Astrocyte of the hippocampus (primary cell): ENCODE data around the gene JARID2.

Source experiments
- DNase-seq: peaks from one replicate; pipeline ENCODE4 v3.0.0; 2011; ENCODE audit warnings: low read depth, low spot score

Gene JARID2

DNA sequence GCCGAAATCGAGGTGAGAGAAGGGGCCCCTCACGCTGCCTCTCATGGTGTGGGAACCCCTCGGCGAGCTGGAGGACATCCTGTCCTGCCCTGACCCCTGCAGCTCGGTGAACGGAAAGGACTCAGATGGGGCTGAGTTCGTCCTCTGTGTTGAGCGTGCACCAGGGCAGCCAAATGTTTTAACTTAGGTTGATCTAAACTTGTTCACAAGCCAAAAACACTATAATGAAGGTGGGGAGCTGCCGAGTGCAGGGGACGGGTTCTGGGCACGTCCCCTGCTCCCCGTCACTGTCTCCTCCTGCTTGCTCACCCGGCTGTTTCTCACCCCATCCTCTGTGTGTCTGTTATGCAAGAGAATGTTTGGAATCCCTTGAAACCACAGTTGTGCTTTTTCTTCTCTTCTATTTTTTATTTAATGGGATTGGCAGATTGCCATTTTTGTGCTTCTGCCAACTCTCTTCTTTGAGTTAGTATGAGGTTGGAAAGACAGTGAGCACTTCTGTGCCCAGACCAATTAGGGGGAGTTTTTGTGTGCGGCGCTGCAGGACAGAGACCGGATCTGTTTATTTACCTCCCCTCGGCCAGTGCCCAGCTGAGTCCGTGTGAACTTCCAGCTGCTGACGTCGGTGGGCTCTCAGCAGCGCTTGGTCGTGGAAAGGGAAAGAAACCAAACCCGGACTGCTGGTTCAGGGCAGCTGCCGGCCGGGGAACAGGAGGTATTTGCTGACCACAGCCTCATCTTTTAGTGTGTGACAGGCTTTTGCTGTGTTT lies 258.9 kb downstream of the JARID2 start:
- peak; percentile 96 for DNase-seq

DNA sequence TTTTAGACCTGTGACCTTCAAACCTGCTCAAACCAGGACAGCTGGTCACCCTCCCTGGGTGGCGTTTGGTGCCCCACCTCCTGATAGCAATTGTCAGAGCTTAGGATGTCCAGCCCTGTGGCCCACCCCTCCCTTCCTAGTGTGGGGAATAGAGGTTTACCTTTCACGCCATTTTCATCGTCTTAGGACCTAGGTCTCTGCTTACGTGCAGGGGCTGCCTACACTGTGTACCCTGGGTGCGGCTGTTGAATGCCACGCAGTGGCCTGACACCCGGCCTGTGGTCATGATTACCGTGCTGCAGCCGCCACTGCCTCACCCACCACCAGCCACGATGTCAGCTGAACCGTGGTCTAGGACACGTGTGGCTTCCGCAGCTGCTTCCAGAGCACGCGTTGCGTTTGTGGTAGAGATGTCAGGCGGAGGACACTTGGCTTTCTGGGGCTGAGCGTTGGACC lies 259.6 kb downstream of the JARID2 start:
- no peak for DNase-seq

GRCh38 chr6:15506066-15506465 lies 260.2 kb downstream of the JARID2 start:
- no peak for DNase-seq

DNA sequence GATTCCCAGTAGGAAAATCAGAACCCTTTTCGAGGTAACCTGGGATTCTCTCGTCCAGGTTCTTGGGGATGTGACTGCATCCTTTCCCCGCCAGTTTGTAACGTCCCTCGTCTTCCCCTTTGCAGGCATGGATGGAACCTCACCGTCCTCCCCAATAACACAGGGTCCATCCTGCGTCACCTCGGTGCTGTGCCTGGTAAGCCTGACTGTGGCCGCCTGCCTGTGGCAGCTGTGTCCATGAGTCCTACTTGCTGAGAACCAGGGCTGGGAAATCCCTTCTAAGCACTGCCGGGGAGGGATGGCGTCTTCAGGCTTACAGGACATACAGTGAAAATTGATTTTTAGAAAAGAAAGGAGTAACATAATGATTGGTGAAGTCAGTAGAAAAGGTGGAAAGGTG lies 261.4 kb downstream of the JARID2 start:
- no peak for DNase-seq

DNA sequence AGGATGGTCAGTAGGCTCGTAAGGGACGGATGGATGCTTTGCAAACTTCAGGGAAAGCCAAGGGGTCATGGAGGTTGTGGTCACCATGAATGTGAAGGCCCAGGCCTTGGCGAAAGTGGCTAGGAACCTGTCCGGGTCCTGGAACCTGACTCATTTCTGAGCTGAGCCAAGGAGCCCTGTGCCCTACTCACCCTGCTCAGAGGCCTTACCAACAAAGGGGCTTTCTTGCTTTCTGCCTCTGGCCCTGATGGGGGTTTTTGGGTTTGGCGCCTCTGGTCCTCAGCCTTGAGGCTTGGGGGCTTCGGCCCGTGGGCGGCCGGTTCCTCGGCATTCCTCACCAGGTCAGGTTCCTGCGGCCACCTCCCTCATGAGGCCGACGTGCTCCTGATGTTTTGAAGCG lies 261.9 kb downstream of the JARID2 start:
- no peak for DNase-seq

DNA sequence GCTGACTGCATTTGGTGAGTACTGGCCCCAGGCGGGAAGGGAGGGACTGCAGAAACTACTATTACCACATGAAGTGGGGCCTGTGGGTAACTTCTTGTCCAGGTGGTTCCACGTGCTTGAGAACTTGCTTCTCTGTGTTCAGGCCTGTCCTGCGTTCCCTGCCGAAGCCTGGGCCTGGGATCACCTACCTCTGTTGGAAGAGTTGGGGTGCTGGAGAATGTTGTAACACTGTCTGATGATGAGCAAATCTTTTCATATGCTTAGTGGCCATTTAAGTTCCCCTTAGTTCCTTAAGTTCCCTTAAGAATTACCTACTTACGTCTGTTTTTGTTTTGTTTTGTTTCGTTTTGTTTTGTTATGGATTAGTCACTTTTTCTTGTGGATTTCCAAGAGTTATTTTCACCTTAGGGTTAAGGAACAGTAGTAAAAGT lies 262.6 kb downstream of the JARID2 start:
- no peak for DNase-seq

DNA sequence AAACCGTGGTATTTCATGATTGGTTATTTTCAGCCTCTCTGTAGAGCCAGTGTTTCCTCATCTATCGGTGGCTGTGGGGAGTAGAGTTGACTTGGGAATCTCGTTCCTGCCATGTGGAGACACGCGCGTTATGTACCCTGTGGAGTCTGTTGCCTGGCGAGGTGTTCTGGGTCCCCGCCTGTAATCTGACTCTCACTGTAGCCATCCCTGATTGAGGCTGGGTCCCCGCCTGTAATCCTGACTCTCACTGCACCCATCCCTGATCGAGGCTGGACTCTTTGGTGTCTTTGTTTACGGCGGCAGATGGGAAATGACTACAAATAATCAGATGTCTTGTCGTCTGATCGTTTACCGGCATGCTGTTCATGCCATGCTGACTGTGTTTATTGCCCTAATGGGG lies 263.1 kb downstream of the JARID2 start:
- no peak for DNase-seq

DNA sequence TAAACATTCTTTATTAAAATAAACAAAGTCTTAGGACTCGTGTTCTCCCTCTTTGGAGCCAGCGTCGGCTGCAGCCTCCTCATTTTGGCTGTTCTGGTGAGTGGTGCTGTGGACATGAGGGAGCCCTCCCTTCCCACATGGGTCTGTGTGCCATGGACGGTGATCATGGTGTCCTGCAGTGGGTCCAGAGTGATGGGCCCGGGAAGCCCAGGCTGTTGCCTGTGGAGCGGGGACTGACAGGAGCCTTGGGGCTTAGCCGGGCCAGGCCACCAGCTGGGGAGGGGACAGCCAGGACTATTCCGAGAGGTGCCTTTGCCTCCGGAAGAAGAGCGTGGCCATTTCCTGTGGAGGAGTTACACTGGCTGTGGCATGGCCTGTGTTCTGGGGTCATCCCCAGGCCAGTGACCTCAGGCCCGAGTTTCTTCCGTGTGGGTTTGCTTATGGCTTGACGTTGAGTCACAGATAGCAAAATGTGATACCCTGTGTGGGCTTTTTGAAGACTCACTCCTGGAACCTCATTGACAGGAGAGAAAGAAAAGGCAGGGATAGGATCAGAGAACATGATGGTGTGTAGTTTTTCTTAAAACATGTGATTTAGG lies 263.6 kb downstream of the JARID2 start:
- no peak for DNase-seq

DNA sequence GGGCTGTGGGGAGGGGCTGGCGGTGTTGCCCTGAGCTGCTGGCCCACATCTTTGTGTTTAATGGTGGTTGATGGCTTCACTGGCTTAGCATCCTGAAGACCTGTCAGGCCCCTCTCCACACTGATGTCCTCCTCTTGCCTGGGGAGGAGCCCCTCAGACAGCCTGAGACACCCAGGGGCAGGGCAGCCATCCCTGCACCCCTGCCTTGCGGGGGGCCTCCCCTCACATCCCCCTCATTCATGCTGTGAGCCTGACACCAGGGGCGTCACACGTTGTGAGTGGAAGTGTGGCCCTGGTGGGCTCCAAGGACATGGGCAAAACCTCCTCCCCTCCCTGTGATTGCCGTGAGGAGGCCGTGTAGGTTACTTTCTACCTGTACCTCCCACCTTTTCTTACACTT lies 264.3 kb downstream of the JARID2 start:
- no peak for DNase-seq

DNA sequence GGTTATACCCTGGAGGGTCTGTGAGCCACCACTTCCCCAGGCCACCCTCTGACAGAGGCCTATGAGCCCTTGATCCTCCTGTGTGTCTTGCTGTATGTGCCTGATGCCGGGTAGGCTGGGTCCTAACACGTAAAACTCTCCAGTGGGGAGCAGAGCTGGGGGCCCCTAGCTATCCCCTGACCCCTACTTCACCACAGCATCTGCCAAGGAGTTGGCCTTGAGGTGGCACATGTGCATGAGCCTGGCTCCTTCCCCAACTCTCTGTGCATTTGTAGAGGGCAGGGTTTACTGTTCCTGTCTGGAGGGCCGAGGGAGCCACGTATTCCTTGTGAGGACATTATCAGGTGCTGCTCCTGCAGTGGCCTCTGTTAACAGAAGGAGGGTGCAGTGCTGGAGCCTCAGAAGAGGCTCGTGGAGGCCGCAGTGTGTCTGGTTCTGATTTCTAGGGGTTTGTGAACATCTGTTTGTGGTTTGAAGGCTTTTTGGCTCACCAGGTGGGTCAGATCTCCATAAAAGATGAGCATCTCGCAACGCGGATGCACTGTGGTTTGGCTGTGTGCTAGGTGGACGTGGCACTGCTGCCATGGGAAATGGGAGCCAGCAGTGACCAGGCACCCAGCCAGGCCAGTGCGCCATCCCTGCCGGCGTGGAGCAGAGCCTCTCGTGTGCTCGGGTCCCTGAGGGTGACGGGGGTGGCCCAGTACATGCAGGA lies 264.8 kb downstream of the JARID2 start:
- no peak for DNase-seq

DNA sequence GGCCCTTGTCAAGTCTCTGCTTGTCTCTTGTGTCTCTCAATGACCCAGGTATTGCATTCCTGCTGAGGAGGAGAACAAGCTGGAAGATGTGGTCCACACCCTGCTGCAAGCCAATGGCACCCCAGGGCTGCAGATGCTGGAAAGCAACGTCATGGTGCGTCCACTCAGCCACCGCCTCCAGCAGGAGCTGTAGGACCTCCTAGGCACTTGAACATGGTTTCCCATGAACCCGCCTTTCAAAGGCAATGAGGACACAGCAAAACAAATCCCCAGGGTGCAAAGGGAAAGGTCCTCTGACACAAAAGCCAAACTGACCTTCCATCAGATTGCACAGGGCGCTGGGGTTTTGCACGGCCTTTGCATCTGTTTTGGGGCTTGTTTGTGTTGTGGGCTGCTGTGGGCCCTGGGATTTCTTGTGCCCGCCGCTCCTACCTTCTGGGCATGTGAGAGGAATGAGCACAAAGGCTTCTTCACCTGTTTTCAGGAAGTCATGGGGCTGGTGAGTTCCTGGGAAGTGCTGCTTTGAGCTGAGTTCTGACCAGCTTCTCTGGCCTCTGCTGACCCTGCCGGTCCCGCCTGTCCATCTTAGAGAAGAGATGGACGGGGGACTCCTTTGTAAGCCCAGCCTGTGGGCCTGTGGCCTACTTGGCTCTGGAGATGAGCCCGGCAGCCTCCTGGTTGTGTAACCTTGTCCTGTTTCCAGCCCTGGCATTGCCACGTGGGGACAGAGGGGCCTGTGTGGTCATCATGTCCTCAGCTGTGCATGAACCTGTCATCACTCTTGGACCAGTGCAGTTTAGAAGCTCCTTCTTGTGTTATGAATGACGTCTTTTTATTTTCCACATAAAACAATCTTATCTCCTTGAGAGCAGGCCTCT lies 265.6 kb downstream of the JARID2 start:
- DNase-seq, result no peak

DNA sequence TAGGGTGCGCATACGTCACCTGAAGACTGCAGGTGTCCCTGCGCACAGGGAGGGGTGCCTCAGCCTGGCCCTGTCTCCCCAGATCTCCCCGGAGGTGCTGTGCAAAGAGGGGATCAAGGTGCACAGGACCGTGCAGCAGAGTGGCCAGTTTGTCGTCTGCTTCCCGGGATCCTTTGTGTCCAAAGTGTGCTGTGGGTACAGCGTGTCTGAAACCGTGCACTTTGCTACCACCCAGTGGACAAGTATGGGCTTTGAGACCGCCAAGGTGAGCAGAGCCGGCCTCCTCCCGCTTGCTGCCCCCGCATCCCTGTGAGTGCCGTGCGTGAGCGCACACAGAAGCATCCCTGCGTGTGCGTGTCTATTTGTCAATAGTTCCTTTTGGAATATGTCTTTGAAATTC lies 266.3 kb downstream of the JARID2 start:
- peak; percentile 27 for DNase-seq

DNA sequence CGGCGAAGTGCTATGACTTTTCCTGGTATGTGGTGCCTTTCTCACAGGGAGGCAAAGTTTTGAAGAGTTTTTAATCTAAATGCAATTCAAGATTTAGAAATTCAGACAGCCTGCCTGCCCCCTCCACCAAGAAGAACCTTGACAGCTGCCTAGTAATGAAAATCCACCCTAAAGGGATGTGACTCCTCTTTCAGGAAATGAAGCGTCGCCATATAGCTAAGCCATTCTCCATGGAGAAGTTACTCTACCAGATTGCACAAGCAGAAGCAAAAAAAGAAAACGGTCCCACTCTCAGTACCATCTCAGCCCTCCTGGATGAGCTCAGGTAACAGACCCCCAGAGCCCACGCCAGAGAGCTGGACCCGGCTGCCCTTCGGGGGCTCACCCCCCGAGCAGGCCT lies 266.9 kb downstream of the JARID2 start:
- no peak for DNase-seq

GRCh38 chr6:15513131-15513771 lies 267.4 kb downstream of the JARID2 start:
- no peak for DNase-seq

DNA sequence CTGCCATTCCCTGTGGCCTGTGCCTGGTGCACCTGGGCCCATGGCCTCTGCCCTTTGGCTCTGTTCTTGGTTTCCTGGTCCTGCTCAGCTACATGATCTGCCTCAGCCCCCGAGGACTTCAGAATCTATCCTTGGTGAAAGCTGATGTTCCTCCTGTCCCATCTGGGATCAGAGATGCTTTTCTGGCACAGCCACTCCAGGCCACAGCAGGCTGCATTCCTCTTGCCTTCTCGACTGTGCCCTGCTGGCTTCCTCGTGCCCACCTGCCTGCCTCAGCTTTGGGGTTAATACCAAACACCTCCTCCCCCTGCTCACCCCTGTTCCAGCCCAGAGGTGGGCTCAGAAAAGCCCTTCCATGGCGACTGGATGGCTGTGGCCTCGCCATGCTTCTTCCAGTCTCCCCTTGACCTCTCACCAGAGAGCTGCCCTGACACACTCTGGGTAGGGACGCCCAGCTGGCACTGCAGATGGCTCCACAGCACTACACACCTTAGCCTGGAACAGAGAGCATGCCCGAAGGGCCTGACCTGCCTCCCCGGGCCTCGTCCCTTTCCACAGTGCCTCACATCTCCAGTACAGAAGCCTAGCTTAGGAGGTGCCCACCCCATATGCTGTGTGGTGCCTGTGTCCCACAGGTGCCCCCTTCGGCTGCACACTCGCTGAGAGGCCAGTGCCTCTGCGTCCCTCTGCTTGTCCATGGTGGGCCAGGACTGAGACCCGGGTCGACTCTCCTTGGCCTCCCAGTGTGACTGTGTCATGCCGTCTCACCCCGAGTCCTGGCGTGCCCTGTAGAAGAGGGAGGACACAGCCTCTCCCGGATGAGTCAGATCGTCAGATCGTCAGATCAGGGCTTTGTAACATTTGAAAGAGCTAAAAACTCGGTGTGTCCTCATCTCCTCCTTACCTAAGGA lies 268.2 kb downstream of the JARID2 start:
- DNase-seq, result no peak

DNA sequence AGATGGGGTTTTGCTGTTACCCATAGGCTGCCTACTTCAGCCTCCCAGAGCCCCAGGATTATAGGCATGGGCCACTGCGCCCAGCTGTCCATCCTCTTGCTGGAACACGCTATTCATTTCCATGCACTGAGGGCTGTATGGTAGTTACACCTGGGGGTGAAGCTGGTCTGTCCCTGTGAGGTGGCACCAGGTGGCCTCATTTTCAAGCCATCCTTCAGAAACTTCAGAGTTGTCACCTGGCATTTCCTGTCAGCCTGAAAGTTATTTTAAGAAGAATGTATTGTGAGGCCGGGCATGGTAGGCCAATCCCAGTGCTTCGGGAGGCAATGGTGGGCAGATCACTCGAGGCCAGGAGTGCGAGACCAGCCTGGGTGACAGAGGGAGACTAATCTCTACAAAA lies 269.4 kb downstream of the JARID2 start:
- DNase-seq, result no peak

DNA sequence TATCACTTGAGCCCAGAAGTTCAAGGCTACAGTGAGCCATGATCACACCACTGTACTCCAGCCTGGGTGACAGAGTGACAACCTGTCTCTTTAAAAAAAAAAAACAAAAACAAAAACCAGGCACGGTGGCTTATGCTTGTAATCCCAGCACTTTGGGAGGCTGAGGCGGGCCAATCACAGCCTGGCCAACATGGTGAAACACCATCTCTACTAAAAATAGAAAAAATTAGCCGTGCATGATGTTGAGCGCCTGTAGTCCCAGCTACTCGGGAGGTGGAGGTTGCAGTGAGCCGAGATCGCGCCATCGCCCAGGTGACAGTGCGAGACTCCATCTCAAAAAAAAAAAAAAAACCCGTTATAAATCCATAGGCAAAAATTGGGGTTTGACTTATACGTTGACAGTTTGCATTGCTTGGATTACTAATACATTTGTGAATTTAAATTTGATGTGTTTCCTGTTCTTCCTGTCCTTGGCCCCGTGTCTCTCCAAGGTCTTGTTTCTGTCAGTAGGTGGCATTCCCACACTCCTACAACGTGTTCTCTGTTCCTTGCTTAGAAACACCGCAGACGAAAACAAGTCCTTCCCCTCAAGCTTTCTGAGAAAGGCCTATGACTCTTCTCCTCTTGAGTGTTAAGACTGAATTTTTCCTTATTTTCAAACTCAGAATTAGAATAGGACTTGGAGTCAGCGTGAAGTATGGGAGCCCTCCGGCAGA lies 269.9 kb downstream of the JARID2 start:
- no peak for DNase-seq

DNA sequence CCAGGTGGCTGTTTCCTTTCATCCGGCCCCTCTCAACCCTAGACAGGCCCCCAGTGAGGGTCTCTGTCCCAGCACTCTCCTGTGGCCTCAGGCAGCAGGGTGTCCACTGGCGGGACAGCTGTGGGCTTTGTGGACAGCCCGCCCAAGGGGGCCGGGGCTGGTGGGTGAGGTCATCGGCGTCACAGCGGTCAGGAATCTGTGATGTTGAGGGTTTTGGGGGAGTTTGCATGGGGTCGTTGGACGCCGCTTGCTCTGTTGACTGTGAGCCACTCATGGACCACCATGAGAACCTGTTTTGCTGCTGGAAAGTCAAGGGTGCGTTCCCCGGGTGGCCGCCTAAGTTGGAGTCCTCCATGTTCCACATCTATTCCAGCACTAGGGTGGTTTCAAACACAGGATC lies 270.5 kb downstream of the JARID2 start:
- DNase-seq, result no peak

- no peak for DNase-seq
Observed at GRCh38 chr6:15516923-15517560, 271.2 kb downstream of the JARID2 start.
